DND-41 (cell line): Measurements from ENCODE around the gene TGM4.

Source experiments
- EZH2 ChIP-seq: IDR thresholded peaks from 3 replicates; pipeline ENCODE4 v1.6.1; 2012; ENCODE audit warnings: borderline replicate concordance, low read depth, mild to moderate bottlenecking, moderate library complexity, low read length, inconsistent platforms; ENCODE audit not compliant: severe bottlenecking
- TF ChIP-seq, protein P1 (sequence below): IDR thresholded peaks from 2 replicates; pipeline ENCODE4 v1.5.1; 2012; ENCODE audit warnings: borderline replicate concordance, low read length, moderate library complexity, mild to moderate bottlenecking; ENCODE audit not compliant: poor library complexity, severe bottlenecking; ENCODE audit errors: extremely low read depth

DNA sequence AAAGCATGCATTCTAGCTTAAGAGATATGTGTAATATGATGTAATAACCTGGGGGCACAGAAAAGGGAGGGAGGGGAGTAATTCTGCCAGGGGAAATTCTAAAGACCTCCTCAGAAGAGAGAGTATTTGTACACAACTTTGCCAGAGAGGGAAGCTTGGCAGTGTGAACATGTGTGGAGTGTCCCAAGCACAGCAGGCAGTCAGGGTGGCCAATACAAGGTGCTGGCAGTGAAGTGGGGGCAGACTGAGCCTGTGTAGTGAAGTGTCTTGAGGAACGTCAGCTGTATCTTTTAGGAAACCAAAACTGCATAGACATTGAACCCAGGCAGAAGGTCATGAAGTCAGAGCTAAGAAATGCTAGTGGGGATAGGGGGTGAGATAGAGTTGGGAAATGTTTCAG is 42.4 kb upstream of the TGM4 start:
- no peak for TF ChIP-seq EZH2
- TF ChIP-seq, protein P1, sequence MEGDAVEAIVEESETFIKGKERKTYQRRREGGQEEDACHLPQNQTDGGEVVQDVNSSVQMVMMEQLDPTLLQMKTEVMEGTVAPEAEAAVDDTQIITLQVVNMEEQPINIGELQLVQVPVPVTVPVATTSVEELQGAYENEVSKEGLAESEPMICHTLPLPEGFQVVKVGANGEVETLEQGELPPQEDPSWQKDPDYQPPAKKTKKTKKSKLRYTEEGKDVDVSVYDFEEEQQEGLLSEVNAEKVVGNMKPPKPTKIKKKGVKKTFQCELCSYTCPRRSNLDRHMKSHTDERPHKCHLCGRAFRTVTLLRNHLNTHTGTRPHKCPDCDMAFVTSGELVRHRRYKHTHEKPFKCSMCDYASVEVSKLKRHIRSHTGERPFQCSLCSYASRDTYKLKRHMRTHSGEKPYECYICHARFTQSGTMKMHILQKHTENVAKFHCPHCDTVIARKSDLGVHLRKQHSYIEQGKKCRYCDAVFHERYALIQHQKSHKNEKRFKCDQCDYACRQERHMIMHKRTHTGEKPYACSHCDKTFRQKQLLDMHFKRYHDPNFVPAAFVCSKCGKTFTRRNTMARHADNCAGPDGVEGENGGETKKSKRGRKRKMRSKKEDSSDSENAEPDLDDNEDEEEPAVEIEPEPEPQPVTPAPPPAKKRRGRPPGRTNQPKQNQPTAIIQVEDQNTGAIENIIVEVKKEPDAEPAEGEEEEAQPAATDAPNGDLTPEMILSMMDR = no peak
